ENCODE data around the gene ADGRG7. TPM values are rescaled to one million over a fixed set of nuclear protein-coding genes. Genes with fewer than 3 reads are reported as not detected.

Gene ADGRG7
- total RNA-seq, 1 donor from 2014 or later: not detected

- Histone ChIP-seq H3K9me3 (no peaks in the 10 kb centered on the region), H3K36me3 (peaks cover 23 to 39% of the 10 kb centered on the region in 2 donors), H3K4me3 (no peak overlapping the region), H3K27me3 (no peaks in the 10 kb centered on the region), H3K27ac (no peak overlapping the region), H3K4me1 (peaks cover 0 to 6% of the 10 kb centered on the region in 2 donors)
- no peak for DNase-seq (ENCODE audit: low spot score in 2 of 2)
- no peak for TF ChIP-seq CTCF (IDR thresholded peaks at IDR 0.05)
- intact Hi-C loops (cut with DNase I): no loop called here
Observed at GRCh38 chr3:100726706-100727105, 117.3 kb downstream of the ADGRG7 start.

GRCh38 chr3:100730524-100730923, 121.1 kb downstream of the ADGRG7 start:
- H3K4me1 ChIP-seq: peaks cover 0 to 6% of the 10 kb centered on the region in 2 donors
- TF ChIP-seq CTCF (IDR thresholded peaks at IDR 0.05): no peak
- H3K9me3 ChIP-seq: no peaks in the 10 kb centered on the region
- H3K4me3 ChIP-seq: no peak overlapping the region
- no peak overlapping the region for H3K27ac ChIP-seq
- intact Hi-C loops (cut with DNase I): no loop called here
- H3K27me3 ChIP-seq: no peaks in the 10 kb centered on the region
- DNase-seq (ENCODE audit: low spot score in 2 of 2): no peak
- peaks cover 10 to 47% of the 10 kb centered on the region in 2 donors for H3K36me3 ChIP-seq

GRCh38 chr3:100732435-100732834, 123.0 kb downstream of the ADGRG7 start:
- intact Hi-C loops (cut with DNase I): no loop called here
- no peak for TF ChIP-seq CTCF (IDR thresholded peaks at IDR 0.05)
- Histone ChIP-seq H3K27ac (no peak overlapping the region), H3K27me3 (no peaks in the 10 kb centered on the region), H3K4me3 (no peak overlapping the region), H3K4me1 (peaks cover 0 to 3% of the 10 kb centered on the region in 2 donors), H3K9me3 (no peaks in the 10 kb centered on the region), H3K36me3 (peaks cover 14 to 48% of the 10 kb centered on the region in 2 donors)
- DNase-seq (ENCODE audit: low spot score in 2 of 2): no peak

- intact Hi-C loops (cut with DNase I): no loop called here
- H3K4me1 ChIP-seq: no peaks in the 10 kb centered on the region
- H3K36me3 ChIP-seq: peaks cover 20 to 69% of the 10 kb centered on the region in 2 donors
Observed at GRCh38 chr3:100737334-100737733, 127.9 kb downstream of the ADGRG7 start.

GRCh38 chr3:100740207-100740606, 130.8 kb downstream of the ADGRG7 start:
- no peak for TF ChIP-seq CTCF (IDR thresholded peaks at IDR 0.05)
- Histone ChIP-seq H3K27me3 (no peaks in the 10 kb centered on the region), H3K4me3 (no peak overlapping the region), H3K4me1 (no peaks in the 10 kb centered on the region), H3K36me3 (peaks cover 24 to 69% of the 10 kb centered on the region in 2 donors), H3K9me3 (no peaks in the 10 kb centered on the region), H3K27ac (no peak overlapping the region)
- DNase-seq (ENCODE audit: low spot score in 2 of 2): no peak
- intact Hi-C loops (cut with DNase I): no loop called here

More at GRCh38 chr3:100737334-100737733, 127.9 kb downstream of the ADGRG7 start:
- H3K27me3 ChIP-seq: no peaks in the 10 kb centered on the region
- H3K27ac ChIP-seq: no peak overlapping the region
- peak in 2 of 3 experiments; percentile 38 to 43 for TF ChIP-seq CTCF (IDR thresholded peaks at IDR 0.05)
- no peak for DNase-seq (ENCODE audit: low spot score in 2 of 2)
- no peak overlapping the region for H3K4me3 ChIP-seq
- no peaks in the 10 kb centered on the region for H3K9me3 ChIP-seq

- no peak overlapping the region for H3K27ac ChIP-seq
- TF ChIP-seq CTCF (IDR thresholded peaks at IDR 0.05): no peak
- H3K9me3 ChIP-seq: no peaks in the 10 kb centered on the region
- peaks cover 0 to 8% of the 10 kb centered on the region in 2 donors for H3K4me1 ChIP-seq
- DNase-seq (ENCODE audit: low spot score in 2 of 2): no peak
- no peaks in the 10 kb centered on the region for H3K27me3 ChIP-seq
- no peak overlapping the region for H3K4me3 ChIP-seq
- intact Hi-C loops (cut with DNase I): no loop called here
- peaks cover 18 to 62% of the 10 kb centered on the region in 2 donors for H3K36me3 ChIP-seq
Observed at GRCh38 chr3:100743535-100743934, 134.1 kb downstream of the ADGRG7 start.
